Measurements from ENCODE around the gene BRAF.

- TF ChIP-seq EP300 (IDR thresholded peaks at IDR 0.05) = no peak
- no peak for TF ChIP-seq CTCF (IDR thresholded peaks at IDR 0.05)
- no peak for TF ChIP-seq POLR2A (IDR thresholded peaks at IDR 0.05; ENCODE audit: low read depth)
- no peak for TF ChIP-seq POLR2AphosphoS5 (IDR thresholded peaks at IDR 0.05)
These were observed 243.0 kb downstream of the BRAF start for GRCh38 chr7:140681766-140682165.
